Mesendoderm (in vitro differentiated cells): ENCODE results near the gene PLCB1.
"Not testable (repeated sequence)": the region's sequence is repeated elsewhere in the genome, so short reads cannot be mapped to it uniquely, and the experiment has no call there.

ENCODE experiments used
- DNase-seq: peaks from one replicate; pipeline ENCODE4 v3.0.0; 2013
- H2AK5ac ChIP-seq: 2 replicates; pipeline ENCODE4 v1.6.1; 2013; ENCODE audit warnings: low read length, inconsistent platforms
- H2BK120ac ChIP-seq: 2 replicates; pipeline ENCODE4 v1.6.1; 2013; ENCODE audit warnings: low read depth, mild to moderate bottlenecking, low read length, moderate library complexity, mixed read lengths
- H2BK15ac ChIP-seq: replicated peaks from 2 replicates; pipeline ENCODE4 v1.6.1; 2013; ENCODE audit warnings: low read depth, mild to moderate bottlenecking, moderate library complexity
- H2BK5ac ChIP-seq: 2 replicates; pipeline ENCODE4 v1.6.1; 2013; ENCODE audit warnings: low read length, inconsistent platforms
- H3K18ac ChIP-seq: 2 replicates; pipeline ENCODE4 v1.6.1; 2013; ENCODE audit warnings: mild to moderate bottlenecking, low read length, mixed read lengths
- H3K23ac ChIP-seq: one replicate; pipeline ENCODE4 v1.6.1; 2013; ENCODE audit warnings: low read length
- H3K27ac ChIP-seq: 2 replicates; pipeline ENCODE4 v1.5.1; 2013; ENCODE audit warnings: low read depth, mild to moderate bottlenecking, inconsistent platforms, low read length, moderate library complexity
- H3K27me3 ChIP-seq: 2 replicates; pipeline ENCODE4 v1.6.1; 2013; ENCODE audit warnings: low read length, control low read depth, mild to moderate bottlenecking, inconsistent platforms; ENCODE audit not compliant: insufficient read depth, poor library complexity
- H3K36me3 ChIP-seq: 2 replicates; pipeline ENCODE4 v1.6.1; 2013; ENCODE audit warnings: low read length, inconsistent platforms; ENCODE audit not compliant: control insufficient read depth, insufficient read depth
- H3K4ac ChIP-seq: one replicate; pipeline ENCODE4 v1.6.1; 2013; ENCODE audit warnings: low read depth, mild to moderate bottlenecking, low read length, moderate library complexity
- H3K4me1 ChIP-seq: 2 replicates; pipeline ENCODE4 v1.6.1; 2013; ENCODE audit warnings: low read depth, low read length, inconsistent platforms; ENCODE audit not compliant: control insufficient read depth
- H3K4me2 ChIP-seq: 2 replicates; pipeline ENCODE4 v1.6.1; 2013; ENCODE audit warnings: low read length
- H3K4me3 ChIP-seq: 2 replicates; pipeline ENCODE4 v1.5.1; 2013; ENCODE audit warnings: mild to moderate bottlenecking, low read length
- H3K56ac ChIP-seq: one replicate; pipeline ENCODE4 v1.6.1; 2013; ENCODE audit warnings: low read length
- H3K79me1 ChIP-seq: 2 replicates; pipeline ENCODE4 v1.6.1; 2013; ENCODE audit warnings: low read length, inconsistent platforms
- H3K79me2 ChIP-seq: 2 replicates; pipeline ENCODE4 v1.6.1; 2013; ENCODE audit warnings: mild to moderate bottlenecking, low read length; ENCODE audit not compliant: control insufficient read depth, insufficient read depth
- H3K9ac ChIP-seq: 2 replicates; pipeline ENCODE4 v1.6.1; 2013; ENCODE audit warnings: low read length, inconsistent platforms
- H4K5ac ChIP-seq: one replicate; pipeline ENCODE4 v1.6.1; 2013; ENCODE audit warnings: low read length
- H4K8ac ChIP-seq: one replicate; pipeline ENCODE4 v1.6.1; 2013; ENCODE audit warnings: low read depth, mild to moderate bottlenecking, control low read depth, low read length, moderate library complexity
- WGBS: extraction: QIAGEN DNeasy Blood & Tissue Kit; methylation state at CpG from one replicate; pipeline ENCODE4 v1.1.7; 2013; ENCODE audit warnings: low lambda C conversion rate, missing lambda C conversion rate; ENCODE audit not compliant: insufficient coverage; ENCODE audit errors: extremely low coverage; 5-methylcytosine and 5-hydroxymethylcytosine counted together

The PLCB1 gene

DNA sequence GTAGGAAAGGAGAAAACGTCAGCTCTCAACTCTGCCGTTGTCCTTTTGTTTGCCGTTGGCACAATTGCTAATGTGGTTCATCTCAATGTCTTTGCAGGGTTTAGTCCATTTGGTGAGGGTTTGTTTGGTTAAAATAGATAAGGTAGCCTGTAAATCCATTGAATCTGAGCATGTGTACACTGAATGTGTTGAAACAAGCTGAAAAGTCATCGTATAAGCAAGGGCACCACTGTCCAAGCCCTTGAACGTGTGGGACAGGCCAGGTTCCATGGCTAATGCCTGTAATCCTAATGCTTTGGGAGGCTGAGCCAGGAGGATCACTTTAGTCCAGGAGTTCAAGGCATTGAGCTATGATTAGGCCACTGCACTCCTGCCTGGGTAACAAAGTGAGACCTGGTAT lies 712.1 kb downstream of the PLCB1 start:
- Histone ChIP-seq H3K18ac (no peak overlapping the region), H2AK5ac (no peak overlapping the region), H3K4me1 (no peaks in the 10 kb centered on the region), H3K36me3 (no peaks in the 10 kb centered on the region), H2BK120ac (no peak overlapping the region), H3K27ac (no peak overlapping the region), H3K4me3 (no peak overlapping the region), H3K79me2 (no peaks in the 10 kb centered on the region), H3K79me1 (no peaks in the 10 kb centered on the region), H4K8ac (no peak overlapping the region), H3K4me2 (no peak overlapping the region), H3K9ac (no peak overlapping the region), H2BK15ac (no peak overlapping the region), H3K56ac (no peak overlapping the region), H3K4ac (no peak overlapping the region), H3K27me3 (no peaks in the 10 kb centered on the region), H4K5ac (no peak overlapping the region), H2BK5ac (no peak overlapping the region), H3K23ac (no peak overlapping the region)
- DNase-seq, result no peak
- WGBS, result no CpG with 5 or more reads among the region's 5 CpGs

DNA sequence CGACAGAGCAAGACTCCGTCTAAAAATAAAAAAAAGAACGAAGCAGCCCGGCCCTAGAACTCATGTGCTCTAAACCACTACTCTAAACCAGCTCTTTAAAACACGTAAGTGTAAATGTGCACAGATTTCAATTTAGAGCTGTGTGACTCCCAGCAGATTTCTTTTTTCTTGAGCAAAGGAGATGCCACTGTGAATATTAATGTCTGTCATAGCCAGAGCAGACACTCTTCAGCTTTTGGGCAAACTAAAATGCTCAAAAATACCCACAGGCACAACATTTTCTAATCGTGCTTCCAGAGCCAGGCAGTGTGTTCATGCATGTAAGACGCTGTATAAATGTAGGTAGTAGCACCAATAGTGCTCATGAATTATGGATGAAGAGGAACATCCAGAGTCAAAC lies 717.9 kb downstream of the PLCB1 start:
- H3K18ac ChIP-seq, result no peak overlapping the region
- H3K9ac ChIP-seq, result no peak overlapping the region
- H3K23ac ChIP-seq, result no peak overlapping the region
- no peak overlapping the region for H4K5ac ChIP-seq
- no peak for DNase-seq
- H2BK5ac ChIP-seq, result no peak overlapping the region
- H4K8ac ChIP-seq, result no peak overlapping the region
- no peak overlapping the region for H2BK120ac ChIP-seq
- H3K36me3 ChIP-seq, result no peaks in the 10 kb centered on the region
- H3K79me1 ChIP-seq, result no peaks in the 10 kb centered on the region
- no peaks in the 10 kb centered on the region for H3K4me1 ChIP-seq
- H3K4me3 ChIP-seq, result no peak overlapping the region
- H3K56ac ChIP-seq, result no peak overlapping the region
- no peaks in the 10 kb centered on the region for H3K27me3 ChIP-seq
- H3K4ac ChIP-seq, result no peak overlapping the region
- no peak overlapping the region for H2AK5ac ChIP-seq
- no peak overlapping the region for H3K27ac ChIP-seq
- H2BK15ac ChIP-seq, result no peak overlapping the region
- H3K4me2 ChIP-seq, result no peak overlapping the region
- no peaks in the 10 kb centered on the region for H3K79me2 ChIP-seq
- WGBS, result no CpG with 5 or more reads among the region's 7 CpGs

DNA sequence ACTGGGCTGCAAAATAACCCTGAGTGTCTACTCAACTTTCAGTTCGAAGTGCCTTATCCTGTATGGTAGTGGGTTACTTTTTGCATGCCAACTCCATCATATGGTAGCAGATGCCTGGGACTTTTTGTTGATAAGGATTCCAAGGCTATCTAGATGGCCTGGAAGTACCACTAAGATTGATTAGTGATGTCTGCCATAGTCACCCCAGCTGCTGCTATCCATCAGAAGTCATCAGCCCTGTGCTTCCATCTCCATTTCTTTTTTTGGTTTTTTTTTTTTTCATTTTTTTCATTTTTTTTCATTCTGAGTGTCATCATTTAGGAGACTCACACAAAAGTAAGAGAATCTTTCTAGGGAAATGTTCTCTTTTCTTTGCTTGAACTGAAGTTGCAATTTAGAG lies 719.4 kb downstream of the PLCB1 start:
- Histone ChIP-seq H3K4me1 (no peaks in the 10 kb centered on the region), H2BK5ac (no peak overlapping the region), H3K4ac (no peak overlapping the region), H3K27me3 (no peaks in the 10 kb centered on the region), H2AK5ac (no peak overlapping the region), H3K4me2 (no peak overlapping the region), H3K36me3 (no peaks in the 10 kb centered on the region), H4K8ac (no peak overlapping the region), H3K18ac (no peak overlapping the region), H3K27ac (no peak overlapping the region), H3K4me3 (no peak overlapping the region), H3K56ac (no peak overlapping the region), H3K79me2 (no peaks in the 10 kb centered on the region), H2BK120ac (no peak overlapping the region), H2BK15ac (no peak overlapping the region), H3K79me1 (no peaks in the 10 kb centered on the region), H4K5ac (no peak overlapping the region), H3K23ac (no peak overlapping the region), H3K9ac (no peak overlapping the region)
- WGBS, result no CpG with 5 or more reads among the region's 1 CpG
- no peak for DNase-seq

DNA sequence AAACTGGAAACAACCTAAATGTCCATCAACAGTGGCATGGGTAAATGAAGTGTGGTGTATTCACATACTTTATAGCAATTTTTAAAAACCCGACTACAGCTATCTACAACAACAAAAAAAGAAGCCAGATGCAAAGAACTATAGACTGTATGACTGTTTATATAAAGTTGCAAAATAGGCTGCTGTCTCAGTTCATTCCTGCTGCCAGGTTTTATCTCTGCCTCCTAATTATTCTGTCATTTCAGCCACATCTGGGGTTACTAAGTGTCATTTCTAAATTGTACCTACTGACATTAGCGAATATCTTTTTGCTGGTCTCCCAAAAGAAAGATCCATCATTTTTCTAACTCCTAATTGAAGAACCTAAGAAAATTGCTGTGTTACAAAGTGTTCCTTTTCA lies 719.9 kb downstream of the PLCB1 start:
- H3K27ac ChIP-seq, H4K5ac ChIP-seq, DNase-seq, H3K27me3 ChIP-seq, H3K23ac ChIP-seq, H3K56ac ChIP-seq, H2BK15ac ChIP-seq, H3K18ac ChIP-seq, H3K79me1 ChIP-seq, H2BK120ac ChIP-seq, H3K9ac ChIP-seq, H2BK5ac ChIP-seq, H3K79me2 ChIP-seq, H3K4ac ChIP-seq, H3K4me1 ChIP-seq, H3K36me3 ChIP-seq, H2AK5ac ChIP-seq, H3K4me2 ChIP-seq, H4K8ac ChIP-seq, H3K4me3 ChIP-seq: not testable (repeated sequence)
- WGBS, result no CpG with 5 or more reads among the region's 2 CpGs

DNA sequence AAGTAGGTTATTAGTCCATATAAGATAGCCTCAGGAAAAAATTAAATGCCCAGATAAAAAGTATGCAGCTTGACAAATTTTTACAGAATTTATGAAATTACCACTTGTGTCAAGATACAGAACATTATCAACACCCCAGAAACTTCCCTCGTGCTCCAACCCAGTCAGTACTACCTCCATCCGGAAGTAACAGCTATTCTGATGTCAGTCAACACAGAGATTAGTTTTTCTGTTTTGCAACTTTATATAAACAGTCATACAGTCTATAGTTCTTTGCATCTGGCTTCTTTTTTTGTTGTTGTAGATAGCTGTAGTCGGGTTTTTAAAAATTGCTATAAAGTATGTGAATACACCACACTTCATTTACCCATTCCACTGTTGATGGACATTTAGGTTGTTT lies 721.1 kb downstream of the PLCB1 start:
- H2AK5ac ChIP-seq, H2BK15ac ChIP-seq, H3K56ac ChIP-seq, H3K18ac ChIP-seq, H4K8ac ChIP-seq, H3K27ac ChIP-seq, H3K4me2 ChIP-seq, H3K4ac ChIP-seq, H2BK120ac ChIP-seq, H4K5ac ChIP-seq, H3K4me3 ChIP-seq, H2BK5ac ChIP-seq, H3K36me3 ChIP-seq, H3K79me1 ChIP-seq, DNase-seq, H3K27me3 ChIP-seq, H3K9ac ChIP-seq, H3K4me1 ChIP-seq, H3K79me2 ChIP-seq, H3K23ac ChIP-seq: not testable (repeated sequence)
- no CpG with 5 or more reads among the region's 3 CpGs for WGBS

DNA sequence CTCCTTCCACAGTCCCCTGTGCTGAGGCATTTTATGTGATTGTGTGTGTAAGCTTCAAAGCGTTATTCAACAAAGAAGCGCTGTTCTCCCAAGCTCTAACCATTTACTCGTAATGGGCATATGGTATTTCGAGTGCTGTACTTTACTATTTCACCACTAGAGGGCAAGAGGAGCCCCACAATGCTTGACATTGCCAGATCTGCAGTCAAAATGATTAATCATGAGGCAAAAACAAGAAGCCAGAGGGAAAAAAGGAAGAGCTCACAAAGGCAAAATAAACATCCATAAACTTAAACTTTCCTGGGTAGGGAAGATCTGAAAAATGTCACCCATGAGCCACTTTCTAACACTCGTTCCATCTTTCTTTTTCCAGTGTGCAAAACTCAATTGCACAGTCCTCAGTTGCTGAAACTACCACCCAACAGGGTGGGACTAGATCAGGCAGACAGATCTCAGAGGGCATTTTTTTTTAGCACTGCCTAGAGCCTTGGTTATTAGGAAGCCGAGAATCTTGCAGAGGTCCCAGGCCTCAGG lies 721.8 kb downstream of the PLCB1 start:
- Histone ChIP-seq H3K4me2 (no peak overlapping the region), H3K23ac (no peak overlapping the region), H3K36me3 (no peaks in the 10 kb centered on the region), H3K27me3 (no peaks in the 10 kb centered on the region), H2BK5ac (no peak overlapping the region), H4K8ac (no peak overlapping the region), H2BK120ac (no peak overlapping the region), H3K56ac (no peak overlapping the region), H3K4me1 (no peaks in the 10 kb centered on the region), H3K27ac (peak overlapping the region; percentile 4), H4K5ac (no peak overlapping the region), H2AK5ac (no peak overlapping the region), H3K4me3 (no peak overlapping the region), H3K79me2 (no peaks in the 10 kb centered on the region), H3K4ac (no peak overlapping the region), H2BK15ac (no peak overlapping the region), H3K18ac (peak overlapping the region; percentile 21), H3K79me1 (no peaks in the 10 kb centered on the region), H3K9ac (no peak overlapping the region)
- no CpG with 5 or more reads among the region's 6 CpGs for WGBS
- peak; percentile 85 for DNase-seq
